GM18517 (cell line): ENCODE results near the gene EIF2AK3.

Experiments
- ATAC-seq: cut with Tn5 transposase; IDR thresholded peaks from one replicate; pipeline ENCODE4 v1.9.1; 2021; ENCODE audit warnings: mild to moderate bottlenecking, moderate library complexity; ENCODE audit not compliant: unreplicated experiment

The EIF2AK3 gene

GRCh38 chr2:88545118-88545517, 82.1 kb downstream of the EIF2AK3 start:
- ATAC-seq, result no peak

- ATAC-seq, result no peak
Measured at GRCh38 chr2:88543541-88544057, 83.7 kb downstream of the EIF2AK3 start.

- ATAC-seq, result no peak
Measured at GRCh38 chr2:88542668-88543067, 84.6 kb downstream of the EIF2AK3 start.

- no peak for ATAC-seq
Measured at GRCh38 chr2:88540346-88540745, 86.9 kb downstream of the EIF2AK3 start.

- ATAC-seq, result no peak
Measured at GRCh38 chr2:88538362-88538917, 88.8 kb downstream of the EIF2AK3 start.

- no peak for ATAC-seq
Measured at GRCh38 chr2:88537640-88538039, 89.6 kb downstream of the EIF2AK3 start.

GRCh38 chr2:88530081-88530480, 97.2 kb downstream of the EIF2AK3 start:
- ATAC-seq, result no peak

GRCh38 chr2:88521445-88522073, 105.7 kb downstream of the EIF2AK3 start:
- no peak for ATAC-seq

- ATAC-seq, result no peak
Measured at GRCh38 chr2:88517759-88518201, 109.5 kb downstream of the EIF2AK3 start.
